Activated CD8-positive, alpha-beta memory T cell treated with anti-CD3 and anti-CD28 coated beads for 24 hours (primary cell): ENCODE data around the gene GDAP2.
"Not testable (repeated sequence)": the region's sequence is repeated elsewhere in the genome, so short reads cannot be mapped to it uniquely, and the experiment has no call there.

Source experiments
- DNase-seq: peaks from one replicate; pipeline ENCODE4 v3.0.0-alpha.2; 2020

The GDAP2 gene, protein sequence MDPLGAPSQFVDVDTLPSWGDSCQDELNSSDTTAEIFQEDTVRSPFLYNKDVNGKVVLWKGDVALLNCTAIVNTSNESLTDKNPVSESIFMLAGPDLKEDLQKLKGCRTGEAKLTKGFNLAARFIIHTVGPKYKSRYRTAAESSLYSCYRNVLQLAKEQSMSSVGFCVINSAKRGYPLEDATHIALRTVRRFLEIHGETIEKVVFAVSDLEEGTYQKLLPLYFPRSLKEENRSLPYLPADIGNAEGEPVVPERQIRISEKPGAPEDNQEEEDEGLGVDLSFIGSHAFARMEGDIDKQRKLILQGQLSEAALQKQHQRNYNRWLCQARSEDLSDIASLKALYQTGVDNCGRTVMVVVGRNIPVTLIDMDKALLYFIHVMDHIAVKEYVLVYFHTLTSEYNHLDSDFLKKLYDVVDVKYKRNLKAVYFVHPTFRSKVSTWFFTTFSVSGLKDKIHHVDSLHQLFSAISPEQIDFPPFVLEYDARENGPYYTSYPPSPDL

DNA sequence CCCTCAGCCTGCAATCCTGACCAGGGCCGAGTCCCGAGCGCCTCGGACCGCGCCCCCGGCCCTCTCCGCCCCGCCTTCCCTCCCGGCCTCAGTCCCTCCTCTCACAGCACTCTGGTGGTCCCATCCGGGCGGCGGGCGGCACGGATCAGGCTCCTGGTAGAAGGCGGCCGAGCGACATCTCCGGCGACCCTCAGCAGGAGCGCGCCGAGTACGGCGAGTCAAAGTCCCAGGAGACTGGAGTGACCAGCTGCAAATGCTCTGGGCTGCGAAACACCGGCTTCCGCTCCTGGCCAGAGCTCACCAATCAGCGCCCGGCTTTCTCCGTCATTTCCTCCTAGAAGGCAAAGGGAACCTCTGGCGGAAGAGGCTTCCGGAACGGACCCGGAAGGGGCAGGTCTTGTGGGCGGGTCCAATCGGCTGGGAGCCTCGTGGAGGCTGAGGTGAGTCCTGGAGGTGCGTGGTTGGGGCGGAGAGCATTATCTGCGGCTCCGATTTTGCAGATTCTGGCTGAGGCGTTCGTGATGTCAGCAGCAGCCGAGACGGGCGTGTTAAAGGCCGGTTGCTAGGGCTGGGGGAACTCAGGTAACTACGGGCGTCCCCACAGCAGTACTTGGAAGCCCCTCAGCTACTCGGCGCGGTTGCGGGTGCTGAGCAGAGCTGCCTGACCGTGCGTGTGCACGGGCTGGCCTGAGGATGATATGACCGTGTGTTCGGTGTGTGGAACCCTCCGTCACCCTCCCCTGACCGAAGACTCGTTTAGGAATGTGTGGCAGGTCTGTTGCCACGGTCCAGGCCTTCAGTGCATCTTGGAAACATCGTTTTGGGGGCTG, at the start of gene GDAP2, which contains the start of gene WDR3:
TSS of gene GDAP2 (minus strand) at position 279 of the 830 bp plus-strand sequence. CDS start 9,264 bp downstream, outside the sequence.
TSS of gene WDR3 (plus strand) at position 397 of the 830 bp plus-strand sequence. CDS start 3,581 bp downstream, outside the sequence.
- DNase-seq: peak; percentile 95

DNA sequence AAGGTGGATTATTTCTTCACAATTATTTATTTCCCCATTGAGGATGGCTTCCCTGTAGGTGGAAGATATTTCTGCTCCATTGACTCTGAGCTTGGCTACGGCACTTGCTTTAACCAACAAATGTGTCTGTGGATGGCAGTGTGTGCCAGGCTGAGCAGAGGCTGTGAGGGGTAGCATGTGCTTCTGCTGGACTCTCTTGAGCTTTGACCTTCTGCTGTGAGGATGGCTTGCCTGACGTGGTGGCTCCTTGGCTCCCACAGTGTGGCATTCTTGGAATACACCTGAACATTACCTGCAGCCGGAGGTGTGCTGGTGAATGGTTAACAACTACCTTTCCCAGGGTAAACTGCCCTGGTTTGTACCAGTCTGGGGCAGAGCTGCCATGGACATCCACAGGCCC, 47.0 kb upstream of the GDAP2 start:
- no peak for DNase-seq

DNA sequence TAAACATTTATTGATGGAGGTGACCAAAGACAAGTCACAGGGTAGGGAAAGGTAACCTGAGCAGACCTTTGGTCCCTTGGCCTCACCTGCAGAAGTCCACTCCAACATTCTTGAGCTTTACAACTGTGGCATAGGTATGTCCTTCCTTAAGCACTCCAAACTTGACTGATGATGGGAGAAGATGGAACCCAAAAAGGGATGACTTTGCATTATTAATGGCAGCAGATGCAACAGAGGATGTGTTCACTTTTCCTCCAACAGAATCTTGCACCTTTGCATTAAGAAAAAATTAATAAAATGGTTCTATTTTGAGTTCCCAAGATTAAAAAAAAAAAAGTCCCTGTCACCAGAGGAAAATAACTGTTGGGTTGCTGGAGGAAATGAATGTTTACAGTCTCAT, 42.4 kb upstream of the GDAP2 start:
- no peak for DNase-seq

DNA sequence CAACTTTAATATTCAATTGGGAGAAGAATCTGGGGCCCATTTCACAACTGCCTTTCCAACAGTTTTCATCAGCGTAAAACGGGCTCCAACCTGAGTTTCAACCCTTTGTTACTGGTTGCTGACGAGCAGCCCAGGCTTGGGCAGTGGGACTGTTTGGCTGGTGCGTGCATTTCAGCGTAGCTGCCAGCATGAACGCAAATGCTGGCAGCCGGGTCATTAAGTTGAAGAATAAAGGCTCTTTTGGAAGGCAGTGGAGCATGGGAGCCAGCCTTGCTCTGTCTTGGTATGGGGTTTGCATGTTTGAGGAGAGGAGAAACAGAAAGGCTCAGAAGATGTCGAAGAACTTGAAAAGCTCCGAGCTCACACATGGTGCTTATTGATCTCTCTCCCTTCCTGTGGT, 40.8 kb upstream of the GDAP2 start:
- no peak for DNase-seq

DNA sequence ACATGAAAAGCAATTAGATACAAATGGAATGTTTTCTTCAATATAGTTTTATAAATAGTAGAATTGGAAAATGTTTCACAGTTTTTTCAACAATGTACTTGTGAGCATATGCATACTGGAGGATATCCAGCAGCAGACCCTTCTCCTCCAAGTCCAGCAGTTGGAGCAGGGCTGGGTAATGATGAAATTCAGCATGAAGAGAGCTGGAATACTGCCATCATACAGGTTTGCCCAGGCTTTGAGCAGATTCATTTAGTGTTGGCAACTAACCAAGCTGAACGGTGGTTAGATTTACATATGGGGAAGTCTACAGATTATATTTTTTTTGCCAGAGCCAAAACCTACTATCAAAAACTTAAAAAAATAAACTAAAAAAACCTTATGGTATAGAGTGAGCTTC, 38.5 kb upstream of the GDAP2 start:
- no peak for DNase-seq

DNA sequence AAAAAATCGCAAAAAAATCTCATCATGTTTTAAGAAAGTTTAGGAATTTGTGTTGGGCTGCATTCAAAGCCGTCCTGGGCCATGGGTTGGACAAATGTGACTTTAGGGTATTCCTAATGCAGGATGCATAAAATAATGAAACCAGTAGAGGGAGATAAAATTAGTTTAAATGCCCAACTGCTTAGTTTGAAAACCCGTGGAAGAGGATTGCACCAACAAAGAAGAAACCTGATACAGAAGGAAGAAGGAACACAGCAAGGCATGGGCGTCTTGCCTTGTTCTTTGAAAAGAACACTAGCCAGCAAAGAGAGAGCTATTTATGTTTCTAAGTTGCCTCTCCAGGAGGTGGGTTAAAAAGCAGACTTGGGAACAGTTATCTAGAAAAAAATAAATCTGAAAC, 38.1 kb upstream of the GDAP2 start:
- DNase-seq: no peak

DNA sequence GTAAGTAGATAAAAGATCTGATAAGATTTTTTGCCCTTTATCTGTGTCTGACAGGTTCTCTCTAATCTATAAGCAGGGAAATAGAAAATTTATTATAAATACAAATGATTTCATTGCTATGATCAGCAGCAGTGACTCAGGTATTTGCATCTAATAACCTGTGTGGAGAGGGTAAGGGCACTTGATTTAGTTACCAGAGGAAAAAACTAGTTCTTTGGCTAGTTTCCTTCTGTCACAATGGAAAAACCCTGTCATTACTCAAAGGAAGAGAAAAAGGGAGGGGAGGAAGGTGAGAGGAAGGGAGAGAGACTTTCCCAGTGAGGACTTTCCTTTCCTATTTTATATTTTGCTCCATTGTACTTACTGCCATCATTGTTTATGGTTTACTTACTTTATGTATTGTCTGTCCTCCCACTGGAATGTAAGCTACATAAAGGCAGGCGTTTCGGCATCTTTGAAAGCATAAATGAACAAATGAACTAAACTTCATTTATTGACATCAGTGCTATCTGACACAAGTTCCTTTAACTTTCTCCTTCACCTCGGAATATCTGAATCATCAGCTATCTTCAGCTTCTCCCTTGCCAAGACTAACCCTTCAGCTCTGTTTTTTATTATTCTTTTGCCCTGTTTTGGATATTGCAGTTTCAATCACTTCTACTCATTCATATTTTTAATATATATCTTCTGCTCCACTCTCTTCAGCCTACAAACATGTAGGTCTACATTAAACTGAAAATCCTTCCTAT, 35.0 kb upstream of the GDAP2 start:
- no peak for DNase-seq

DNA sequence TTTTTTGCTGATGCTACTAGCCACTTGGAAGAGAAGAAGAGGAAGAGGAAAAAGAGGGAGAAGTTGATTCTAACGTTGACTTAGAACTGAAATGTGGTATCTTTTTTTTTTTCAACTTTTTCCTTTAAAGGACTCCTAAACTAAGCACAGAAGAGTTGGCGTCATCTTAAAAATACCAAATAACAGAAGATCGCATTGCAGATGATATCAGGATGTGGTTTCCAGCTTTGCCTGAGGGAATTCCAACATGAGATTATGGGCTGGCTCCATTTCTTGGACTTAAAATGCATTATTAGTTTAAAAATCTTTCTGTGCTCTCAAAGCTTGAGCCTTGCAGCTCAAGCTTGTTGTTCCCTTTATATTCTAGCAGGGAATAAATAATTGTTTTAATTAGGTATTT, 29.9 kb upstream of the GDAP2 start:
- DNase-seq: no peak

DNA sequence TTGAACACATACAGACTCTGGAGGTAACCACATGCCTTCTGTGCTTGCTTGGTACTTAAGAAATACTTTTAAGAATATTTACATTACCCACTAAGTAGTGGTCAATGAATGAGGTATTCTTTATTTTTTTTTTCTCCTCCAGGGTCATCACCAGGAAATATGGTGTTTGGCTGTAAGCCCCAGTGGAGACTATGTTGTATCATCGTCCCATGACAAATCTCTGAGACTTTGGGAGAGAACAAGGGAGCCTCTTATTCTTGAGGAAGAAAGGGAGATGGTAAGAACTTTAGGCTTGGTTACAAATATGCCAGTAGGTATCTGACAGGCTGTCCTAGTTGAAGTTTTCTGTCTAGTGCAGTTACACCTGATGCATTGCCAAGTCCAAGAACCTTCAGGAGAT, 23.0 kb upstream of the GDAP2 start:
- DNase-seq: no peak

DNA sequence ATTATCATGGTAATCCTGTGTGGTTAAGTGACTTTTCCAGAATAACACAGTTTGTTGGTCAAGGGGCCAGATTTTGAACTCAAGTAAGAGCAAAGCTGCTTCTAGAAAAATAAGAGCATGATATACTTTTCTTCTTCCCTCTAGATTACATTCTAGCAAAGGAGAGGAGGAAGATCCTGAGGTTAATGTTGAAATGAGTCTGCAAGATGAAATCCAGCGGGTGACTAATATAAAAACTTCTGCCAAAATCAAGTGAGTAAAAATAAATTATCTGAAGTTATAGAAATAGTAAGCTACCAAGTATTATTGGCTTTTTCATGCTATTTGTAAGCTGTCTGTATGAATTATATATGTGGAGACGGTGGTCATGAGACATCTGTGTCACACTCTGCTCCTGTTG, 12.9 kb upstream of the GDAP2 start:
- DNase-seq: no peak

DNA sequence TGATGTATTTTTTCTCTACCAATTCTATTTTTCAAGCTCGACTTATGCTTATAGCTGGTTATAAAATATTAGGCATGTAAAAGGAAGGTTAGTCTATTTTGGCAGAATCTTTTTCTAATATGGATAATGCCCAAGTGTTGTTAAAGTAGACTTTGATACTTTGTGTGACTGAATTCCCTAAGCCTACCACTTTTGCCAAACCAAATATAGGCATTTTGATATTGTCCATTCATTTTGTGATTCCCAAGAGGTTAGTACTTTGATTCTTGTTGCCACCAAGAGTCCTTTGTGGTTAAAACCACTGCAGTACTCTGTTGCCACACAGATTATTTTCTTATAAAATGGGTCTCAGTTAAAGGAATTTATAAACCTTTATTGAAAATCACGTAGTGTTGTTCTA, 4.3 kb upstream of the GDAP2 start:
- DNase-seq: no peak

DNA sequence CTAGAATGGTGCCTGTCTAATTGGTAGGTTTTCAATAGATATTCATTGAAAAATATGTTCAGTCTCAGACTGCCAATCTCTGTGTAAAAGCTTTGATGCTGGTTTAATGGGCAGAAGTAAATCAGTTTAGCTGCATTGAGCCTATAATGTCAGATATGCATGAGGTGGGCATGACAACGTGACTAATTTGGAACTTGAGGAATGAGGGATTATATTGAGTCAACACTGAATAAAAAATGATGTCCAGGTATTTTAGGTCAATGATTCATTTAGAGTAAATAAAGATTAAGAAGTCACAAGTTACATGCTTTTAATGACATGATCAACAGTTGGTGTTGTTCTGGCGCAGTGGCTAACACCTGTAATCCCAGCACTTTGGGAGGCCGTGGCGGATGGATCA, 3.2 kb upstream of the GDAP2 start:
- no peak for DNase-seq

DNA sequence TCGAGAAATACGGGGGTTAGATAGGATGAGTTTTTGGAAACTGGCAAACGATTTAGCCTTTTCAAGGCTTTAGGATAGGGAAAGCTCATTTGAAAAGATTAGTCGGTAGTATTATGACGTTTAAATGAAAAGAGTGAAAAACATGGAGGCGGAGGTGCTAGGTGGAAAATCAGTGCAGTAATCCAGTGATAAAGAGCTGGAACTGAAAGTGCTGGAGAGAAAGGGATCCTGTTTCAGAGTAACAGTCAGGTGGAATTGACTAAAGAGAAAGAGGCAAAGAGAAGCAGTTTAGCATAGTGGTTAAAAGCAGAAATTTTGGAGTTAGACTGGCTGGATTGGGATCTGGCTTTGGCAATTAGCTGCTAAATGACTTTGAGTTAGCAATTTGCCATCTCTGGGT, 1.1 kb upstream of the GDAP2 start:
- DNase-seq: no peak

DNA sequence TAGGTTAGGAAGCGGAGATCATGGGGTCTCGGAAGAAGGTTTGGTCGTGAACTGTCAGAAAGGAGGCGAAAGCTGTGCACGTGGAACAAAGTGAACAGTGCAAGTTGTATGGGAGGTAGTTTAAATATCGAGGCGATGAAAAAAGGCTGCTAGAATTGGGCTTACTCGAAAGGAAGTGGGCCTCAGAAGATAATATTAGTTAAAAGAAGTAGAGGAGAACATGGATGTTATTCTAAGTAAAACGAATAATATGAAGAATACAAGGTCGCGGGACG, 689 bp upstream of the GDAP2 start:
- no peak for DNase-seq

DNA sequence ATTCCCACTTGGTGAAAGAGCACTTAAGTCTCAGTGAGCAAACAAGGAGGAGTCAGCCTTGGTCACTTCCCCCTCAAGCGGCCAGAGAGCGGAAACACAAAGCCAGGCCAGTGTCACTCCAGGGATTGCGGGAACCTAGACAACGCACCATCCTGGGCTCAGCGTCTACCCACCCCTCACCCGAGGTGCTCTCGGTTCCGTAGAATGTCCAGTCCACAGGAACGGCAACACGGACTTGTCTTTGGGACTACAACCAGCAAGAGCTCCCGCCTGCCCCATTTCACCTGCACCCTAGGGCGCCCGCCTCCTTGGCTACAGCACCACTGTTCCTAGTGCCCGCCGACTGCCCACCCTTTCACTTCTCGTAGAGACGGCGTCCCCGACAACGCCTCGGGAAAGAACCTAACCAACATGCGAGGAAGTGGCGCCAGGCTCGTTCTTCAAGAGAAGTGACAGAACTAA, 509 bp downstream of the GDAP2 start:
- no peak for DNase-seq

DNA sequence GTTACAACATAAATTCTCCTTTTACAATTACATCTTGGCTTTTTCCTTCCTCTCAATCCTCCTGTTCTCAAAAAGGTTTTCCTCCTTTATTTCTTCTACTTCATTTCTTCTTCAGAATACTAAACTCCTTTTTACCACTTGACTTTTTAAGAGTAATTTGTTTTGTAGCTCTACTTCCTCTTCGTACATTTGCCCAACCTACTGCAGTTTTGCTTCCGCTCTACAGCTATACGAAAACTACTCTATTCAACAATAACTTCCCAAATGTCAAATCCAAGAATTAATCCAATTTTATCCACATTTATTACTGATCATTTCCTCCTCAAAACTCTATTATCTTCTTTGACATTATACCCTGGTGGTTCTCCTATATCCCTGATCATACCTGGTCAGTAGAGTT, 3.4 kb downstream of the GDAP2 start:
- no peak for DNase-seq

DNA sequence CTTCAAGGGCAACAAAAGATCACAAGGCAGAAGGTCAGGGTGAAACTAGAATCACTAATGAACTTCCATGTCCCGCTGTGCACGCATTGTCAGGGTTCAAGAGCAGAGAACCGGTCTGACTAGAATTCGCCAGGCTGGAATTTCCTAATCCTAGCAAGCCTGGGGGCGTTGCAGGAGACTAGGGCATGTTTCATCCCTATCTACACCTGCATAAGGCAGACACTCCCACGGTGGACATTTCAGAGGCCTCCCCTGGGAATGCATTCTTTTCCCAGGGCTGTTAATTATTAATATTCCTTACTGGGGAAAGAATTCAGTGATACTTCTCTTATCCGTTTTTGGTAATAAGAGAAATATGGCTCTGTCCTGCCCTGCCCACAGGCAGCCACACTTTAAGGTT, 6.7 kb downstream of the GDAP2 start:
- DNase-seq: not testable (repeated sequence)

DNA sequence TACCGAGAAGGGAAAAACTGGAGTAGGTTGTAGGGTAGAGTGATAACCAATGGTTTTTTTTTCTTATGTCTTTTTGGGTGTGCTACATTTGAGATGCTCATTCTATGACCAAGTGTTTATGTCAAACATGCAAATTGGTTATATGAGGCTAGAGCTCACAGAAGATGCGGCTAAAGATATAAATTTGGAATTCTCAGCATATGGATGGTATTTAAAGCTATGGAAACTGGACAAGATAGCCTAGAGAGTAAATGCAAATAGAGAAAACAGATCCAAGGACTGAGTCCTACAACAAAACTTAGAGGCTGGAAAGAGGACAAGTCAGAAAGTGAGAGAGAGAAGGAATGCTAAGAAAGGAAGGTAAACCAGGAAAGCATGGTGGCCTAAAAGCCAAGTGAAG, 7.4 kb downstream of the GDAP2 start:
- DNase-seq: no peak

DNA sequence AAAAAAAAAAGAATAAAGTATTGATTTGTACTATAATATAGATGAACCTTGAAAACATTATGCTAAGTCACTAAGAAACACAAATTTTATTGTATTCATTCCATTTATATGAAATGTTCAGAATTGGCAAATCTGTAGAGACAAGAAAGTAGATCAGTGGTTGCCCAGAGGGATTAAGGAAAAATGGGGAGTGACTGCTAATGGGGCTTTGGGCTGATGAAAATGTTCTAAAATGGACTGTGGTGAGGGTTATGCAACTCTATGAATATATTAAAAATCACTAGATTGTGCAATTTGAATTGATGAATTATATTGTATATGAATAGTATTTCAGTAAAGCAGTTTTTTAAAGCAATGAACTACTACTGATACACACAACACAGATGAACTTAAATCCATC, 10.0 kb downstream of the GDAP2 start:
- no peak for DNase-seq

DNA sequence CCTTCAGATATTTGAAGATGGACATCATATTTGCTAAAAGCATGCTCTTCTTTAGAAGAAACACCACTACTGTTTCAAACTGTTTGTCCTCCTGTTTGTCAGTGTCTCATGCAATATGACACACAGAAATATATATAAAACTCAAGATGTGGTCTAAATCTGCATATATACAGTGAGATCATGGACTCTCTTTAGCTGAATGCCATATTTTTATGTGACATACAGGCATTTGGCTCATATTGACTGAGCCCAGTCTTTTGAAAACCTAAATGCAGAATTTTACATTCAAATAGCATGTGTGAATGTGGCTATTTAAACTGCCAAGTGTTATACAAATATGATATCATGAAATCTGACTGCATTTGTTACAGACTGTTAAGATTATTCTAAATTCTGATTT, 18.4 kb downstream of the GDAP2 start:
- DNase-seq: no peak

DNA sequence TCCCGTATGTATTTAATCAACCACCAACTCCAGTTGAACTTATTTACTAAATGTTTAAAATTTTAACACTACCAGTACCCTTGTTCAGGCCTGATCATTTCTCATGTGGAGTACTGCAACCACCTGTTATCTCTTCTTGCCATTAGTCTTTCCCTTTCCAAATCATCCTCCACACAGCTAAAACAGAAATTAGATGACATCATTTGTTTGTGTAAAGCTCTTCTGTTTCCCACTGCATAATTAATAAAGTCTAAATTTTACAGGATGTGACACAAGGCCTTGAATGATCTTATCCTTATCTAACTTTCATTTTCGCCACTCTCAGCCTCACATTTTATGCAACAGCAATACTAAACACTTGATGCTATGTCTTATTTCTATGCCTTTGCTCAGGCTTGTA, 24.4 kb downstream of the GDAP2 start:
- DNase-seq: no peak

DNA sequence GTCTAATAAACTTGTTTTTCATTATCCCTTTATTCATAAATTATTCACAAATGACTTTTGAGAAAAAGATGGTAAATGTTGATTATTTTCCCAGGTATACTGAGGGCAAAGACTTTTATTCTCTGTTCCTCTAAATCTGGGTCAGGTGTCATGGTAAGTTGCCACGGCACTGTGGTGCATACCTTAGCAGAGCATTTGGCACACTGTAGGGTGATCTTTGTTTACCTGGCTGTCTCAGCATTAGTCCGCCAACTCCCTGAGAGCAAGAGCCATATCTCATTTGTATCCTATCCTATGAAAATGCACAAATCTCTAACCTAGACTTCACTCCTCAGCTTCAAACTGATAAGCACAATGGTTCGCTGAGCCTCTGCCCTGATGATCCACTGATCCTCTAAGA, 24.9 kb downstream of the GDAP2 start:
- no peak for DNase-seq

DNA sequence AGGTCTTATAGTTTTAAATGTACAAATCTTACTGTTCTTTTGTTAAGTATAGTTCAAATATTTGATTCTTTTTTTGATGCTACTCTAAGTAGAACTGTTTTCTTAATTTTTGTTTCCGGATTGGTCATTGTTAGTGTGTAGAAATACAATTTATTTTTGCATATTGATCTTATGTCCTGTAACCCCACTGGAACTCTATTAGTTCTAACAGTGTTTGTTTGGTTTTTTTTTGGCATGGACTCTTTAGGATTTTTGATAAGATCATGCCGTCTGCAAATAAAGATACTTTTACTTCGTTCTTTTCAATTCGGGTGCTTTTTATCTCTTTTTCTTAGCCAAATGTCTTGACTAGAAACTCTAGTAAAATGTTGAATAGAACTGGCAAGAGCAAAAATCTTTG, 26.5 kb downstream of the GDAP2 start:
- no peak for DNase-seq
